Stimulated activated naive CD4-positive, alpha-beta T cell treated with Interleukin-2 at 50 U/mL for 16 hours (primary cell): ENCODE data around the gene TROAP.

Experiments used
- DNase-seq: peaks from one replicate; lab custom pipeline; 2025; lab: John Stamatoyannopoulos, UW

TROAP gene

DNA sequence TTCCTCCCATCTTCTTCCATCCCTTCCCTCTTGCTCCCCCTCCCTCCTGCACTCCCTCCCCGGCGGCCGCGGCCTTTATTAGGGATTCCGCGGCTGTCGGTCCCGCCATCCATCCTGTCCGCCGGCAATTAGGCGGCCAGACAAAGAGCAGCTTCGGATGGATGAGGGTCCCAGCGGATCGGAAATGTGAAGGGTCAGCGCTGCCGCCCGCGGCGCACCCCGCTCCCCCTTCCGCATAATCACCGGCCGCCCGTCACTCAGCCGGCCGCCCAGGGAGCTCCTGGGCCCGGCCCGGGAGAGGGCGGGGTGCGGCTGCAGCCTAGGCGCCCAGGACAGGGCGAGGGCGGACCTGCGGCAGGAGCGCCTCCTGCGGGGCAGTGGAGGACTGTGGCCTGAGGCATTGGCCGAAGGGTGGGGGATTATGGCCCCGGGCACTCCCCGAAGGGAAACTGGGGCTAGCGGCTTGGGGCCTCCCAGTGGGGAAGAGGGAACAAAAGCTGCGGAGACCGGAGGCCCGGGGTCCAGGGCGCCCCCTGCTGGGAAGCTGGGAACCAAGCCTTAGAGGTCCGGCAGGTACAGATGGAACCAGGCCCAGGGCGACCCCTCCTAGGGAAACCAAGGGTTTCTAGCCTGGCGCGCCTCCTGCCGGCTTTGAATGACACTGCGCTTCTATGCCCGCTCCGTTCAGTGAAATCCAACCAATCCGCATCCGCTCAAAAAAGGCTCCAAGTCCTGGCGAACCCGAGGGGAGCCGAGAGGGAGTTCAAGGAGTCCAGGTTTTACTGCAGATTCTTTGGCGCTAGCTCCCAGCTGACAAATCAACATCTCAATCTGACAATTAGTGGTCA lies 19.2 kb downstream of the TROAP start:
- peak; percentile 75 for DNase-seq

DNA sequence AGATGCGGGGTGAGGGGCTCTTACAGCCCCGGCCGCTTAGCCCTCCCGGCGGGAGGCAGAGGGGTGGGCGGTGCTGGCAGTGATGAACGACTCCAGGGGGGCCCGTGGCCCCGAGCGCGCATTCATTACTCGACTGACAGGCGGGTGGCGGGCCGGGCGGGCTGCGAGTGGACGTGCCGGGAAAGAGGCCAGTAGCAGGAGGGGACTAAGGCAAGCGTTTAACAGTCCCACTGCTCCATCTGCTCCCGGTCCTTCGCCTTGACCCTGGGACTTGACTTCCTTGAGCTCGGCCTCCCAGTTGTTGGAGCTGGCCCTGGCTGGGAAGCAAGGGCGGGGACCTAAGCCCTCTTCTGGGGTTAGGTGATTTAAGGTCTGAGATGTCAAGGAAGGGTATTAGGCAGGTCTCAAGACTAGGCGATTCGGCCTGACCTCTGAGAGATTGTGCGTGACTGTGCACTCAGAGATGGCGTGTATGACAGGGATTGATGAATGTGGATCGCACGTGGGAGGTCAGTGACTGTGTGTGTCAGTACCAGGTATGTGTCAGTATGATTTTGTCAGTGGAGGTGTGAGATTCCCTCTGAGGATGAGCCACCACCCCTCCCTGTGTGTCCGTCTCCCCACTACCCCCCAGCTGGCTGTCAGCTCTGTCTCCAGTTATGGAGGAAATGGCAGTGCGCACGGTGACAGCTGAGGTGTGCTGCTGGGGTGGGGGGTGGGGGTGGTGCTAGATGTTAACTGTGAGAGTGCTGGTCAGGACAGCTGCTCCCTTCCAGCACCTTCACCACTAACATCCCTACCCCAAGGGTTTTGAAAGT lies 20.1 kb downstream of the TROAP start:
- peak; percentile 70 for DNase-seq

DNA sequence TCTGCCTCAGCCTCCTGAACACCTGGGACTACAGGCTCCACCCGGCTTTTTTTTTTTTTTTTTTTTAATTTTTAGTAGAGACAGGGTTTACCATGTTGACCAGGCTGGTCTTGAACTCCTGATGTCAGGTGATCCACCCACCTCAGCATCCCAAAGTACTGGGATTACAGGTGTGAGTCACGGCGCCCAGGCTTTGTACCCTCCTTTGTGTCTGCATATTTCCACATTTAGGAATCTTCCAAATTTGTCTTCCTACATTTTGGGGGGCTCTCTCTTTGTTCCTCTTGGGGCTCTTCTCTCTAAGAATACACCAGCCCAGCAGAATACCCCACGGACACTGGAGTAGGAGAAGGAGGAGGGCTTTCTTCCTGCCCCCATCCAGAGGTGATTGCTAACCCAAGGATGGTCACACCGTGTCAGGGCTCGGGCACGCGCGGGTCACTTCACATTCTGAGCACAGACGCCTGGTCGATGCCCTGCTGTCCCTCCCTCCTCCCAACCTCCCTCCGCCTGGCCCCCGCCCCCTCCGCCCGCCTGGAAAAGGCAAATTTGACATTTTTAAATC lies 21.5 kb downstream of the TROAP start:
- DNase-seq: no peak

DNA sequence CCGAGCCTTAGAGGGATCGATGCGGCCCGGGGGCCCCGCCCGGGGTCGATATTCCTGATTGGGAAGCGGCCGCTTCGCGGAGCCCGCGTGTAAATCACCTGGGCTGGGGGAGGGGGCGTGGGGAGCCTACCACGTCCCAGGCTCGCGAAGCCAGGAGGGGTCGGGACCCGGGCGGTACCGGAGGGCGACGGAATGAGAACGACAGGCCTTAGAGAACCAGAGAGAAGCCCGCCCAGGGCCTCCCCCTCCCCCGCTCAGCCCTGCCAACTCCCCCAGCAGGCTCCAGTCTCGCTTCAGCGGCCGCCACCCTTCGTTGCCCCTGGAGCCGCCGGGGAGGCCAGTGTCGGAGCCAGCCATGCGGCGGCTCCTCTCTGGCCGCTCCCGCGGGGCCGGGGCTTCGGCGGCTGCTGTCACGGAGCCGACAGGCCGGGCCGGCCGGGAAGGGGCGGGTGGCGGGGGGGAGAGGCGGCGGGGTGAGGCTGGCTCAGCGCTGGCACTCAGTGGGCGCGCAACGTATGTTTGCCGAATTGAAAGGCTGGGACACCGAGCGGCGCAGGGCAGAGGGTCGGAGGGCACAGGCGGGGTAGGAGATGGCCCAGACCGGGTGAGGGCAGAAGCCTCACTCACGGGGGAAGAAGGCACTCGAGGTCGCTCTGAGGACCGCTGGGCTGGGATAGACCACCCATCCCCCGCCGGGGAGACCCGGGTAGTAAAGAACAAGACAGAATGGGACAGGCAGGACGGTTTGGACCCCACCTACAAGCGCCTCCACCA lies 22.2 kb downstream of the TROAP start:
- DNase-seq: no peak

DNA sequence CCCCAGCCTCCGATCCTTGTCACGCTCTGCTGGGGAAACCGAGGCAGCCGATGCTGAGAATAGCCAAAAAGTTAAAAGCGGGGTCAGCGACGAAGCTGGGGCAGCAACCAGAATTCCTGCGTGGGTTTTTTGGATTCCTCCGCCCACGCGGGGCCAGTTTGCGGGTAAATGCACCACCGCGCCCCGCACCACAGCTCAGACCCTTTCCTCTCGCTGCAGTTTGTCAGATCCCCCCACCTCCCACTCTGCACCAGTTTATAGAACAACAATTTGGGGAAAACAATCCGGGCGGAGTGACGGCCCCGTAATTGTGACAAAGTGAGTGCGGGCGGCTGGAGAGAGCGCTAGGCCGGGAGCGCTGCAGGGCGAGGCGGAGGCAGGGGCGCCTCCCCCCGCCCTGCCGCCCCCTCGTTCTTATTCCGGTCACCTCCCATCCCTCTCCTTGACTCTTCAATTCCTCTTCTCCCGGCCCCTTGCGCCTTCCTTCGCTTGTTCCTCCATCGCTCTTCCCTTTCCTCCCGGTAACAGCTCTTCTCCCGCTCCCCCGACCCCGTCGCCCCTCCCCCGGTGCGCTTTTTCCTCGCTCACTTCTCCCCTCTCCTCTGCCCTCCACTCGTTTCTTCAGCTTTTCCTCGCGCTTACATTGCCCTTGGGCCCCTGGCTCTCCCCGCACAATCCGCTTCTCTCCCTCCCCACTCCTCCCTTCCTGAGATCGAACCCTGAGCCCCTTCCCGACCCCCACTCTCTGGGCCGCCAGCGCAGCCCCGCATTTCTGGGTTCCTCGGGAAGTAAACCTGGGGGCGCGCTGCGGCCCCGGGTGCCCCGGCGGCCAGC lies 23.0 kb downstream of the TROAP start:
- no peak for DNase-seq

DNA sequence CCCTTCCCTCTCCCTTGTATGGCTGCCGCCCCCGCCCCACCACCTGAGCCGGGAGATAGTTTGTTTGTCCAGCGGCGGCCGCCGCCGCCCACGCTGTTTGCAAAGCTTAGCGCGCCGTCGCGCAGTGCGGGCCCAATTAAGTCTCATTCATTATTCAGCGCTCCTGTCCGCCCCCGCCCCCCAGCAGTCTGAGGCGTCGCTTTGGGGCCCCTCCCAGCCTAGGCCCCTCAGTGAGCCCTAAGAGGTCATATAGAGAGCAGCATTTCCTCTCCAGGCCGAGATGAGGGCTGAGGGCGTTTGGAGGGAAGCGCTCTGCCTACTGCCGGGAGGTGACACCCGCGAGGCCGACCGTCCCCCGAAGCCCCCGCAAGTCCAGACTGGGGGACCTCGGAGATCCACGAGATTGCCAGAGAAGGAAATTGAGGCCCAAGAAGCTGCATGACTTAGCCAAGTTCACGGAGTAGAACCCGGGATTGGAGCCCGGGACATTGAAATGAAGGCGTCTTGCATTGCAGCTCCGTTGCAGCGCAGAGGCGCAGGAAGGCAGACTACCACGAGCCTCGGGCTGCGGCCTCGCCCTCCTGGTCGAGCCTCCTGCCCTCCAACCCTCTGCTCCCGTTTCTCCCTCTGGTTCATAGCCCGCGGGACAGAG lies 23.7 kb downstream of the TROAP start, which contains the start of gene DNAJC22:
TSS of gene DNAJC22 (plus strand) at position 230 of the 652 bp plus-strand sequence. CDS start 1,985 bp downstream, outside the sequence.
- DNase-seq: peak; percentile 42

DNA sequence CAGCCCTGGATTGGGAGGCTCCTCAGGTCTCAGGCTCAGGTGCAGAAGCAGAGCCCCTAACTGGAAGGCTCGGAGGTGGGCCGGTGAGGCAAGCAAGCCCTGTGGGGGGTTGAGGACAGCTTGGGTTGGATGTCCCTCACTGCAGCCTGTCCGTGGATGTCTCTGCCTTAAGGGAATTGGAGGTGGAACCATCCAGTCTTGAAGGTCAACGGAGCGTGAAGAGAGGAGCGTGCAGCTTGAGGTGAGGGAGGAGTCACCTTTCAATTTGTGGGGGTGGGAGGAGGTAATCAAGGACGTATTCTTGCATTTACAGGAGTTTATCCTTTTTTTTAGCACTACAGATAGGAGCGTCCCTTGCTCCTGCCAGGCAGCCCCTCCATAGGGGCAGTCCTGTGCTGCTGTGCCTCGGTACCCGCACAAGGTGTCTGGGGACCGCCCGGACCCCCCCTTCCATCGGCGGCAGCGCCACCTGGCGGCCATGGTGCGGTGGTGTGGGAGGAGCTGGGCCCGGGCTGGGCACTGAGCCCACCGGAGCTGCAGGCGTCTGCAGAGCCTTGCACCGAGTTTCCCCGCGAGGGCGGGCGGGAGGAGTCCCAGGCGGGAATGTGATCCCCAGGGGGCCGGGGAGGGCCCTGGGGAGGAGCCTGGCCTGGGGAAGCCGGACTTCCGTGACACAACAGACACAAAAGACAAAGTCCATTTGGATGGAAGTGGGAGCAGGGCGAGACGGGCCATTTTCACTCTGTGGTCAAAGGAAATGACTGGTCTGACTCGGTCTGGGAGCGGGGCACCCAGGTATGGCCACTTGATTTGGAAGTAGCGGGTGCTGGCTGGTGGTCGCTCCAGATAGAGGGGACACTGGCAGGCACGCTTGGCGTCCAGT lies 24.5 kb downstream of the TROAP start:
- DNase-seq: peak; percentile 63

DNA sequence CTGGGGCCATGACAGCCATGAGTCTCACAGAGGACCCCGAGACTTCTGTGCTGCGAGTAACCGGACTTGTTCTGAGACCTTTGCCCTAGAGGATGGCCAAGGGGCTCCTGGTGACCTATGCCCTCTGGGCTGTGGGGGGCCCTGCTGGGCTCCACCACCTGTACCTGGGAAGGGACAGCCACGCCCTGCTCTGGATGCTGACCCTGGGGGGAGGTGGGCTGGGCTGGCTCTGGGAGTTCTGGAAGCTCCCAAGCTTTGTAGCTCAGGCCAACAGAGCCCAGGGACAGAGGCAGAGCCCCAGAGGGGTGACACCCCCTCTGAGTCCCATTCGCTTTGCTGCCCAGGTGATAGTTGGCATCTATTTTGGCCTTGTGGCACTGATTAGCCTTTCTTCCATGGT lies 25.7 kb downstream of the TROAP start:
- no peak for DNase-seq

DNA sequence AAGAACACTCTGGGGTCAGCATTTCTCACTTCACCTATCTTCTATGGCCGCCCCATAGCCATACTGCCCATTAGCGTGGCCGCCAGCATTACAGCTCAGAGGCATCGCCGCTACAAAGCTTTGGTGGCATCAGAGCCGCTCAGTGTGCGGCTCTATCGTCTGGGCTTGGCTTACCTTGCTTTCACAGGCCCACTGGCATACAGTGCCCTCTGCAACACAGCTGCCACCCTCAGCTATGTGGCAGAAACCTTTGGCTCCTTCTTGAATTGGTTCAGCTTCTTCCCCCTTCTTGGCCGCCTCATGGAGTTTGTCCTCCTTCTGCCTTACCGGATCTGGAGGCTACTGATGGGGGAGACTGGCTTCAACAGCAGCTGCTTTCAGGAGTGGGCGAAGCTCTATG lies 26.2 kb downstream of the TROAP start:
- DNase-seq: no peak

DNA sequence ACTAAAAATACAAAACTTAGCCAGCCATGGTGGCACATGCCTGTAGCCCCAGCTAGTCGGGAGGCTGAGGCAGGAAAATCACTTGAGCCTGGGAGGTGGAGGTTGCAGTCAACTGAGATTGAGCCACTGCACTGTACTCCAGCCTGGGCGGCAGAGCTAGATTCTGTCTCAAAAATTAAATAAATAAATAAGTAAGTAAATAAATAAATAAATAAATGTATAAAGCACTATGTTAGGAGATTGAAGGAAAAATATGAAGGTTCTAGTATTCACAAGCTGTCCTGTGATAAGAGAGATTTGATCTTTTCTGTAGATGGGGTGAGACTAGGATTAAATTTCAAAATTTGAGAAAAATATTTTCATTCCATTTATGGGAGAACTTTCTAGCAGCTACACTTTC lies 29.3 kb downstream of the TROAP start:
- DNase-seq: no peak

DNA sequence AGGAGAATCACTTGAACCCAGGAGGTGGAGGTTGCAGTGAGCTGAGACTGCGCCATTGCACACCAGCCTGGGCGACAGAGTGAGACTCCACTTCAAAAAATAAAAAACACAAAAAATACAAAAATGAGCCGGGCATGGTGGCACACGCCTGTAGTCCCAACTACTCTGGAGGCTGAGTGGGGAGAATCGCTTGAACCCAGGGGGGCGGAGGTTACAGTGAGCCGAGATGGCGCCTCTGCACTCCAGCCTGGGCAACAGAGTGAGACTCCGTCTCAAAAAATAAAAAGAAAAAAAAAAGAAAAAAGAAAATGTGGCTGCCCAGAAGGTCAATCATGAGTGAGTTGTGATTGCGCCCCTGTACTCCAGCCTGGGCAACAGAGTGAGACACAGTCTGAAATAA lies 32.9 kb downstream of the TROAP start:
- DNase-seq: no peak

DNA sequence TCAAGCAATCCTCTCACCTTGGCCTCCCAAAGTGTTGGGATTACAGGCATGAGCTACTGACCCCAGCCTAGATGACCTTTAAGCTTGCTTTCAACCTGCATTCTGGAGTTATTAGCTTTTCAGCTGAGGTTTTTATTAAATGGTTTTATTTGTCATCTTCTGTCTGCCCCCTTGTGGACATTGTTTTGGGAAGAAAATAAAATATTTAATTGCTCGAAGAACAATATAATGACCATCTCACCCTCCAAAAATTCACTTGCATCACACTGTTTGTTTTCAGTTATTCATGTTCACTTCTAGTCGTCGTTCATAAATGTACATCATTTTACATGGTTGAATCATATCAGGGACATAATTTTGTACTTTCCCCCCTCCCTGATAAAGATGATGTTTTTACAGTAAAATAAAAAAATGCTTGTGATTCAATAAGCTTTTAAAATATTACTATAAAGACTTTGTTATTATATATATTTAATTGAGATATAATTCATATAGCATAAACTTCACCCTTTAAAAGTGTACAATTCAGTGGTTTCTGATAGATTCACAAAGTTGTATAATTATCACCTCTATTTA lies 34.1 kb downstream of the TROAP start:
- DNase-seq: no peak

DNA sequence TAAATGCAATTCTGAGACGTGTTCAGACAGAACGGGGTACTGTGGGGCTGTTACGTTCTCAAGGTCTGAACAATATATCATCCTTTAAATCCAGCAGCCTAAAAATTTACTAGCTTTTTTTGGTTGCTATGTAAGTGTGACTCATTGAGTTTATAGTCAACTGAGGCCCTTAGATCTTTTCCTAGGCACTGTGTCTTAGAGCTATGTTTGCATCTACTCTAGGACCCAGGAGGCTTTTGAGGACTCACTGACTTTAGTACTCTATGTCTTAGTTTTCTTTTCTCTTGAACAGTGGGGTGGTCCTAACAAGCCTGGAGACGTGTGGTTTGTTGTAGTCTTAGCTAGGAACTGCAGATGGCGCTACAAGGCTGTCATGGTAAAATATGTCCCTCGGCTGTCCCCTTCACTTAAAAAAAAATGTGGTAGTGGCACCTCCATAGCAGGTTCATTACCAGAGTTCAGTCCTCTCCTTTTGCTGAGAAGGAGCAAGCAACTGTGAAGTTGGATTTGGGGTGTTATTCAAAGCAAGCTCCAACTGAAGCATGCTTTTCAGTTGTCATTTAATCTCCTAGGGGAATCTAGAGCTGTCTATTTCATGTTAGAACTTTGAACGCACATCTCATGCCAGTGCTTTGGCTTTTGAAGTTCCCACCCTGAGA lies 35.6 kb downstream of the TROAP start:
- DNase-seq: peak; percentile 16

DNA sequence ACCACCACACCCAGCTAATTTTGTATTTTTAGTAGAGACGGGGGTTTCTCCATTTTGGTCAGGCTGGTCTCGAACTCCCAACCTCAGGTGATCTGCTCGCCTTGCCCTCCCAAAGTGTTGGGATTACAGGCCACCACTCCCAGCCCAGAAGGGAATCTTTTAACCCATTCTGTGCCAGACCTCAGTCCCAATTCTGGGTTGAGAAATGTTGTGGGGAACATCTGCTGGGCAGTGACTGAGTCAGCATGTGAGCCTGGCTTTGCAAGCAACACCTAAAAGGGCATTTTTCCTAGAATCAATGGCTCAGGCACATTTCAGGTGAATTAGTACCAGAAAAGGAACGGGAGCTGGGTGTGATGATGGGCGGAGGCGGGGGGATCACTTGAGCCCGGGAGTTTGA lies 36.6 kb downstream of the TROAP start:
- DNase-seq: no peak

DNA sequence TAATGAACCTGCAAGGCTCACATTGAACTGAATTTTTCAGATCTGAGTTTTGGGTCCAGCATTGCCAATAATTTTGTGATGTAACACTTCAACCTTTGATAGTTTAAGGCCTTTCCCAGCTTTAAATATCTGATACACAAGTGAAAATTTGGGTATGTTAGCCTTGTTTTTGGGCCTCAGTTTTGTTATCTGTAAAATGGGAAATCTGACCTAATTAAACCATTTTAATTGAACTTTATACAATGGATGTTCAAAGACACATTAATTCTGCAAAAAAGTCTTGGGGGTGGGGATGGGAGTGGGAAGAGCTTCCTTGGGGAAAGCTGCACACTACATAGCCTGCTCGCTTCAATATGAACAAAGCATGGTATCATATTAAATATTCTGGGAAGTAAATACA lies 39.0 kb downstream of the TROAP start:
- DNase-seq: no peak

DNA sequence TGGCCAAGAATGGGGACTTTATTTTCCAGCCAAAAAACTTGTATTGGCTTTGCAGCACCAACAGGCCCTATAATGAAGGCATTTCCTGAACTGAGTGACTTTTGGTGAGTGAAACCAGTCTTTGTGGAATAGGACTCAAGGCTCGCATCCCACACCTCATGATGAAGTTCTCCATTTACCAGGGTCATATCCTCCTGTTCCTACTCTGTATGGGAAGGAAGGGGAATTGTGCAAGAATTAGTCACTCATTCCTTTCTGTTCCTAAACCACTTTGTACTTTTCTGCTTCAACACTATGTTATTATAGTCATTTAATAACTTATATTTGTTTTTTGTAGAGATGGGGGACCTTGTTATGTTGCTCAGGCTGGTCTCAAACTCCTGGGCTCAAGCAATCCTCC lies 41.9 kb downstream of the TROAP start:
- DNase-seq: no peak

DNA sequence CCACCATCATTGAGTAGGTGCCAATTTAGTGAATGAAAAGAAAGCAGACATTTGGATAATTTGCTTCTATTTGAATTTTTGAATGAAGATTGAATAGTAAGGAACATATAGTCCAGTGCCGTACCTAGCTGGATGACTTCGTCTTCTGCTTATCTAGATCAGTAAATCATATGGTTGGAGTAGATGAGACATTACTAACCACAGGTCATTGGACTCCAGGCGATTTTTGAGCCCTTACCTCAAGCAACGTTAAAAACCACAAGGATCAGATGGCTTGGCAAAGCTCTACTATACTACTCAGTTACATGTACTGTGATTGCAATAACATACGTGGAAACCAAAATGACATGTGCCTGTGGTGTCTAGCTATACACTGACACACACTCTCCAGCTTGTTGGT lies 42.5 kb downstream of the TROAP start:
- no peak for DNase-seq

DNA sequence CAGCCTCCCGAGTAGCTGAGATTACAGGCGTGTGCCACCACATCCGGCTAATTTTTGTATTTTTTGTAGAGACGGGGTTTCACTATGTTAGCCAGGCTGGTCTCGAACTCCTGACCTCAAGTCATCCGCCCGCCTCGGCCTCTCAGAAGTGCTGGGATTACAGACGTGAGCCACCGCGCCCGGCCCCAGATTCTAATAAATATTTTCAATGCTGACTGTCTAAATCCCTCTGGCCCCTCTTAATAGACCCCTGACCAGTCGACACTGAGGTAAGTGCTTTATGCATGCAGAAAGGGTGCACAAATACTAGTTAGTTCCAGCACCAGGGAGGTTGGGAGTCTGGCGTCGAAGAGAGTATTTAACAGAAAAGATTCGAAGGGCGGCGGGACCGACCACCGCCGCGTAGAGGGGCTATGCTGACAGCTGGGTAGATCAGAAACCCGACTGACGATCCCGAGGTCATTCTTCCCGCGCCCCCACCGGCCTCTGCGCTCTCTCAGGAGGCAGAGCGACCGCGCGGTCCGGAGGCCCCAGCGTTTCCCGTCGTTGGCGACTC lies 43.1 kb downstream of the TROAP start:
- DNase-seq: no peak
